ENCODE results near the gene TSPAN19.

The TSPAN19 gene

GRCh38 chr12:84978921-84979320 is 57.2 kb downstream of the TSPAN19 start:
- no peaks in the 10 kb centered on the region for H3K9me3 ChIP-seq (ENCODE audit: control insufficient read depth in 5 of 5, low read length in 5 of 5)
- no peaks in the 10 kb centered on the region for H3K36me3 ChIP-seq (ENCODE audit: control insufficient read depth in 5 of 5, insufficient read depth in 5 of 5, low read length in 5 of 5)
- no peaks in the 10 kb centered on the region for H3K27me3 ChIP-seq (ENCODE audit: control insufficient read depth in 5 of 5, insufficient read depth in 4 of 5, low read length in 5 of 5)
- no peak overlapping the region for H3K9ac ChIP-seq (ENCODE audit: low read length in 5 of 5)
- no peak overlapping the region for H3K27ac ChIP-seq (ENCODE audit: low read depth, low read length)
- H3K4me1 ChIP-seq (ENCODE audit: control insufficient read depth in 5 of 5, insufficient read depth in 5 of 5, low read length in 5 of 5), result peaks cover 0 to 5% (median 0%) of the 10 kb centered on the region in 5 donors
- no peak overlapping the region for H3K4me3 ChIP-seq (ENCODE audit: low read depth in 1 of 5, low read length in 5 of 5)

GRCh38 chr12:84976133-84976532 is 59.9 kb downstream of the TSPAN19 start:
- H3K4me3 ChIP-seq (ENCODE audit: low read depth in 1 of 5, low read length in 5 of 5), result no peak overlapping the region
- peaks cover 0 to 5% (median 0%) of the 10 kb centered on the region in 5 donors for H3K4me1 ChIP-seq (ENCODE audit: control insufficient read depth in 5 of 5, insufficient read depth in 5 of 5, low read length in 5 of 5)
- H3K9ac ChIP-seq (ENCODE audit: low read length in 5 of 5), result no peak overlapping the region
- no peaks in the 10 kb centered on the region for H3K9me3 ChIP-seq (ENCODE audit: control insufficient read depth in 5 of 5, low read length in 5 of 5)
- no peak overlapping the region for H3K27ac ChIP-seq (ENCODE audit: low read depth, low read length)
- no peaks in the 10 kb centered on the region for H3K27me3 ChIP-seq (ENCODE audit: control insufficient read depth in 5 of 5, insufficient read depth in 4 of 5, low read length in 5 of 5)
- no peaks in the 10 kb centered on the region for H3K36me3 ChIP-seq (ENCODE audit: control insufficient read depth in 5 of 5, insufficient read depth in 5 of 5, low read length in 5 of 5)

GRCh38 chr12:84974155-84974815 is 61.8 kb downstream of the TSPAN19 start:
- no peaks in the 10 kb centered on the region for H3K27me3 ChIP-seq (ENCODE audit: control insufficient read depth in 5 of 5, insufficient read depth in 4 of 5, low read length in 5 of 5)
- no peak overlapping the region for H3K27ac ChIP-seq (ENCODE audit: low read depth, low read length)
- no peak overlapping the region for H3K4me3 ChIP-seq (ENCODE audit: low read depth in 1 of 5, low read length in 5 of 5)
- H3K4me1 ChIP-seq (ENCODE audit: control insufficient read depth in 5 of 5, insufficient read depth in 5 of 5, low read length in 5 of 5), result peaks cover 0 to 5% (median 0%) of the 10 kb centered on the region in 5 donors
- no peaks in the 10 kb centered on the region for H3K9me3 ChIP-seq (ENCODE audit: control insufficient read depth in 5 of 5, low read length in 5 of 5)
- H3K36me3 ChIP-seq (ENCODE audit: control insufficient read depth in 5 of 5, insufficient read depth in 5 of 5, low read length in 5 of 5), result no peaks in the 10 kb centered on the region
- no peak overlapping the region for H3K9ac ChIP-seq (ENCODE audit: low read length in 5 of 5)

DNA sequence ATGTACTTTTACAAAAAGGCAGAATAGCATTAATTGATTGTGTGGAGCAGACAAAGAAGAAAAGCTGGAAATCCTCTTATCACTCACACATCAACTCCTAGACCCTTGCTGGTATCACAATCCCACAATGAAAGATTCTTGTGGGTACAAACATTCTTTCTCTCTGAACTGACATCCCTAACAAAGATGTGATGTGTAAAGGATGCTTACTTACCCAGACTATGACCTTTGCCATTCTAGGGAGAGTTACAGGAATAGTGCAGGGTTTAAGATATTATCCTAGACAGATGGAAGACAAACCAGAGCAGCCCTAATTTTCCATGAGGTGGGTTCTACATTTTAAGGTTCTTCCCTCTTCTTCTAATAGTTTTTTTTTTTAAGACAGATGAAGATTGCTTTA is 63.1 kb downstream of the TSPAN19 start:
- Histone ChIP-seq H3K4me3 (ENCODE audit: low read depth in 1 of 5, low read length in 5 of 5) (no peak overlapping the region), H3K9ac (ENCODE audit: low read length in 5 of 5) (no peak overlapping the region), H3K4me1 (ENCODE audit: control insufficient read depth in 5 of 5, insufficient read depth in 5 of 5, low read length in 5 of 5) (peaks cover 0 to 5% (median 0%) of the 10 kb centered on the region in 5 donors), H3K27me3 (ENCODE audit: control insufficient read depth in 5 of 5, insufficient read depth in 4 of 5, low read length in 5 of 5) (no peaks in the 10 kb centered on the region), H3K27ac (ENCODE audit: low read depth, low read length) (no peak overlapping the region), H3K36me3 (ENCODE audit: control insufficient read depth in 5 of 5, insufficient read depth in 5 of 5, low read length in 5 of 5) (no peaks in the 10 kb centered on the region), H3K9me3 (ENCODE audit: control insufficient read depth in 5 of 5, low read length in 5 of 5) (no peaks in the 10 kb centered on the region)

GRCh38 chr12:84969226-84969625 is 66.9 kb downstream of the TSPAN19 start:
- Histone ChIP-seq H3K4me1 (ENCODE audit: control insufficient read depth in 5 of 5, insufficient read depth in 5 of 5, low read length in 5 of 5) (peaks cover 0 to 2% (median 0%) of the 10 kb centered on the region in 5 donors), H3K27ac (ENCODE audit: low read depth, low read length) (no peak overlapping the region), H3K36me3 (ENCODE audit: control insufficient read depth in 5 of 5, insufficient read depth in 5 of 5, low read length in 5 of 5) (no peaks in the 10 kb centered on the region), H3K9me3 (ENCODE audit: control insufficient read depth in 5 of 5, low read length in 5 of 5) (no peaks in the 10 kb centered on the region), H3K4me3 (ENCODE audit: low read depth in 1 of 5, low read length in 5 of 5) (no peak overlapping the region), H3K9ac (ENCODE audit: low read length in 5 of 5) (no peak overlapping the region), H3K27me3 (ENCODE audit: control insufficient read depth in 5 of 5, insufficient read depth in 4 of 5, low read length in 5 of 5) (no peaks in the 10 kb centered on the region)
